Calu3 (cell line): ENCODE data around the gene ADAMTSL3. TPM values are rescaled to one million over a fixed set of nuclear protein-coding genes. Genes with fewer than 3 reads are reported as not detected.

Source experiments
- BruUV-seq: library from RNA; stranded (reverse); fragments of 400-500 nt; replicated peaks from 2 replicates; lab custom pipeline; 2021; lab: Mats Ljungman, UMichigan
- CTCF ChIA-PET: fragments of 300-600 bp; sonication (Branson Sonifier 250); formaldehyde crosslinking; loops from one replicate; lab custom pipeline; 2022; ENCODE audit warnings: antibody characterized with exemption; lab: Charles Lee
- DNase-seq: peaks from one replicate; pipeline ENCODE4 v3.0.0; 2022
- H3K27ac Mint-ChIP-seq: one replicate; pipeline ENCODE4 v1.8.0; 2022; ENCODE audit warnings: mixed read lengths; ENCODE audit not compliant: unreplicated experiment
- H3K27me3 Mint-ChIP-seq: one replicate; pipeline ENCODE4 v1.8.0; 2022; ENCODE audit warnings: mixed read lengths; ENCODE audit not compliant: unreplicated experiment
- H3K36me3 Mint-ChIP-seq: one replicate; pipeline ENCODE4 v1.8.0; 2022; ENCODE audit warnings: mild to moderate bottlenecking, moderate library complexity, mixed read lengths; ENCODE audit not compliant: insufficient read depth, unreplicated experiment
- H3K4me1 Mint-ChIP-seq: one replicate; pipeline ENCODE4 v1.8.0; 2022; ENCODE audit warnings: mild to moderate bottlenecking, low read depth, mixed read lengths; ENCODE audit not compliant: unreplicated experiment
- H3K4me3 Mint-ChIP-seq: one replicate; pipeline ENCODE4 v1.8.0; 2022; ENCODE audit warnings: mild to moderate bottlenecking, low read depth, moderate library complexity, mixed read lengths; ENCODE audit not compliant: unreplicated experiment
- H3K9me3 Mint-ChIP-seq: one replicate; pipeline ENCODE4 v1.8.0; 2022; ENCODE audit warnings: low read depth, mixed read lengths; ENCODE audit not compliant: unreplicated experiment
- intact Hi-C: fragments of 100-400 bp; cut with micrococcal nuclease; formaldehyde crosslinking; loops from one replicate; pipeline ENCODE4 v1.10.0; 2022; ENCODE audit not compliant: unreplicated experiment
- total RNA-seq: library from RNA; stranded (reverse); gene quantifications from 2 replicates; pipeline ENCODE4 v1.2.3, GENCODE V29; 2022
- TF ChIP-seq, protein P1 (sequence below): fragments of 200-600 bp; IDR thresholded peaks from one replicate; pipeline ENCODE4 v1.8.0; 2022; ENCODE audit warnings: antibody characterized with exemption; ENCODE audit not compliant: unreplicated experiment

Gene ADAMTSL3
- total RNA-seq, 1 experiment from 2014 or later = 2.4 TPM

DNA sequence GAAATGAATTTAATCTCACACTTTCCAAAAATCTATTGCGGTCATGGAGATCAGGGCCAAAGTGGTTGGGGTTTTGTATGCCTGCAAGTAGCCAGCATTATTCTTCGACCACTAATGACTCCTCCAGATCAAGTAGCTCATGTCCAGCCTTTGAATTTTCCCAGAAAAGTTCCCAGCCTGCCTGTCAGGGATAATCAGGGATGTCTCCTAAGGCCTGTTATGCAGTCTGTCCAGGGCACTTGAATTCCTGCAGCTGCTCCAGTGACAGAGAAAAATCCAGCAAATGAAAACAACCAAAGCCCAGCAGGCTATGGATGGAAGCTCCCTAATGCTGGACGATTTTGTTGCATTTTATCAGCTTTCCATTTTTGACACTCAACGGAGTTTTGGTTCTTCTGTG, 215.4 kb downstream of the ADAMTSL3 start:
- Mint-ChIP-seq H3K27me3 (no peaks in the 10 kb centered on the region), H3K9me3 (no peaks in the 10 kb centered on the region), H3K36me3 (no peaks in the 10 kb centered on the region), H3K4me1 (no peaks in the 10 kb centered on the region), H3K27ac (no peak overlapping the region), H3K4me3 (no peak overlapping the region)
- DNase-seq = no peak
- CTCF ChIA-PET = no interaction called here
- no TSS peak for BruUV-seq
- intact Hi-C loops = no loop called here
- TF ChIP-seq, protein P1, sequence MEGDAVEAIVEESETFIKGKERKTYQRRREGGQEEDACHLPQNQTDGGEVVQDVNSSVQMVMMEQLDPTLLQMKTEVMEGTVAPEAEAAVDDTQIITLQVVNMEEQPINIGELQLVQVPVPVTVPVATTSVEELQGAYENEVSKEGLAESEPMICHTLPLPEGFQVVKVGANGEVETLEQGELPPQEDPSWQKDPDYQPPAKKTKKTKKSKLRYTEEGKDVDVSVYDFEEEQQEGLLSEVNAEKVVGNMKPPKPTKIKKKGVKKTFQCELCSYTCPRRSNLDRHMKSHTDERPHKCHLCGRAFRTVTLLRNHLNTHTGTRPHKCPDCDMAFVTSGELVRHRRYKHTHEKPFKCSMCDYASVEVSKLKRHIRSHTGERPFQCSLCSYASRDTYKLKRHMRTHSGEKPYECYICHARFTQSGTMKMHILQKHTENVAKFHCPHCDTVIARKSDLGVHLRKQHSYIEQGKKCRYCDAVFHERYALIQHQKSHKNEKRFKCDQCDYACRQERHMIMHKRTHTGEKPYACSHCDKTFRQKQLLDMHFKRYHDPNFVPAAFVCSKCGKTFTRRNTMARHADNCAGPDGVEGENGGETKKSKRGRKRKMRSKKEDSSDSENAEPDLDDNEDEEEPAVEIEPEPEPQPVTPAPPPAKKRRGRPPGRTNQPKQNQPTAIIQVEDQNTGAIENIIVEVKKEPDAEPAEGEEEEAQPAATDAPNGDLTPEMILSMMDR = no peak

DNA sequence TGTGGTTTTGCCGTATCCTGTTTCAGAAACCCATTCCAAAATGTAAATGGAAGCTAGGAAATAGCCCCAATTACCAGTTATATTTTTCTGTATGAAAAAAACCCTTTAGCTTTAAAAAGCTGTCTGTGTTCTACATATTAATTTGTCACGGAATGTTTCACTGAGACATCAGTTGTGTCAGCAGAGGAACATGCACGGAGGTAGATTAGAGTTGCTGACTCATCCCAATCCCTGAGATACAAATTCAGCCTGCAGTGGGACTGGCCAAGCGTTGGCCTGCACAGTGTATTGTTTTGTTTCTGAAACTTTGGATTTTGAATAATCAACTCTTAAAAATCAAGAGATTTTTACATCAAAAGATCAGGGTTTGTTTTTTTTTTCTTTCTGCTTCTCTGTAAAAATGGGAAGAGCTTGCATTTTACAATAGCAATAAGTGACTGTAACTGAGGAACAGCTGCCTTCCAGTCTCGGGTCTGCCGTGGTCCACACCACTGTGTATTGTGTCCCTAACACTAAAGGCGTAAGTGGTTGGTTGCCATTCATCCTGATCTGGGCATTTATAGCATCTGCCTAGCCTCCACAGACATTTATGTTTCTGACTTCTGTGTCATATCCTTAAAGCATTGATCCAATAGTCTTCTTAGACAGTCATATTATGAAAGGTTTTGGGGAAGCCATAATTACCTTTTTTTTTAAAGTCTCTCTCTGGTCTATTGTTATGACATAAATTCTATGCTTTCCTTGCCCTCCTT, 218.1 kb downstream of the ADAMTSL3 start:
- Mint-ChIP-seq H3K27me3 (no peaks in the 10 kb centered on the region), H3K4me3 (no peak overlapping the region), H3K27ac (no peak overlapping the region), H3K36me3 (no peaks in the 10 kb centered on the region), H3K4me1 (no peaks in the 10 kb centered on the region), H3K9me3 (no peaks in the 10 kb centered on the region)
- intact Hi-C loops = no loop called here
- DNase-seq = no peak
- TF ChIP-seq, protein P1 = no peak
- no TSS peak for BruUV-seq
- CTCF ChIA-PET = no interaction called here

DNA sequence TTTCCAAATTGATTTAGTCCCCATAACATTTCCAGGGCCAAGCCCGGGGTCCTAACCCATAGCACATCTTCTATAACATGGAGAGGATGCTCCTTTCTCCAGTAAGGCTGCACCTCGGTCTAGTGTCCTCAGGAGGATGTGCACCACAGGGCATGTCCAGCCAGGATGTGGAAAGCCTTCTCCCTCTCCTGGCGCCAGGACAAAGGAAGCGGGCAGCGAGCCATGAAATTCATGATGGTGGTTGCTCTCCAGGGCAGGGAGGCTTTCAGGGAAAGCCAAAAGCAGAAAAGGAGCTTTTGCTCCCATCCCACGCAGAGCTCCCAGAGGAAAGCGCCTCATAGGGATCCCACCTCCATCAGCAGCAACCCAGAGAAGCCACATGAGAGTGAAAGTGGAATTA, 220.0 kb downstream of the ADAMTSL3 start:
- intact Hi-C loops = no loop called here
- H3K4me3 Mint-ChIP-seq = no peak overlapping the region
- CTCF ChIA-PET = interaction anchor here (0.6 kb wide), 1 partner anchor 92 kb away, joined by 3 read pairs; no protein-coding TSS in a partner anchor
- H3K4me1 Mint-ChIP-seq = no peaks in the 10 kb centered on the region
- TF ChIP-seq, protein P1 = no peak
- H3K27ac Mint-ChIP-seq = no peak overlapping the region
- no peaks in the 10 kb centered on the region for H3K27me3 Mint-ChIP-seq
- no peaks in the 10 kb centered on the region for H3K9me3 Mint-ChIP-seq
- BruUV-seq = no TSS peak
- H3K36me3 Mint-ChIP-seq = no peaks in the 10 kb centered on the region
- no peak for DNase-seq

DNA sequence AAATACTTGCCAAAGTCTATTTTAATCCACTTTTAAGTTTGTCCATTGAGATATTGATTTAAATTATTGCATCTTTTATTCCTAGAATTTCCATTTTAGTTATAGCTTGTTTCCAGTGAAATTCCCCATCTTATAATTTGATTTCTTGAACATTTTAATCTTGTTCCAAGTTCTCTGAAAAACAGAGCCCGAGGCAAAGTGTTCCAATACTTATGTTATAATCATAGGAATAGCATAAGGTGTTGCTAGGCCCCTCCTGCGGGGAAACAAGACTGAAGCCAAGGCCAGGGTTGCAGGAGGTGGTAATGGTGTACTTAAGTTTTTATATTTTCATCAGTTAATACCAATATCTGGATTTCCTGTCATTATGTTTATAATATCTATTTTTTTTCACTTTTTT, 226.6 kb downstream of the ADAMTSL3 start:
- DNase-seq = no peak
- H3K4me3 Mint-ChIP-seq = no peak overlapping the region
- BruUV-seq = no TSS peak
- no peaks in the 10 kb centered on the region for H3K4me1 Mint-ChIP-seq
- no peak overlapping the region for H3K27ac Mint-ChIP-seq
- TF ChIP-seq, protein P1 = no peak
- H3K9me3 Mint-ChIP-seq = no peaks in the 10 kb centered on the region
- no peaks in the 10 kb centered on the region for H3K36me3 Mint-ChIP-seq
- intact Hi-C loops = no loop called here
- H3K27me3 Mint-ChIP-seq = no peaks in the 10 kb centered on the region
- CTCF ChIA-PET = no interaction called here
